Tongue (tissue), 3 donors: ENCODE measurements around the gene CSF3. TPM values are rescaled to one million over a fixed set of nuclear protein-coding genes. Genes with fewer than 3 reads are reported as not detected.

Source experiments
- DNase-seq: peaks from one replicate; pipeline ENCODE4 v3.0.0-alpha.2; 2015
- small RNA-seq: library from RNA; depleted of rRNA; stranded (forward); fragments of <200 nt; gene quantifications from one replicate; pipeline ENCODE3, GENCODE V24; 2014; ENCODE audit warnings: low replicate concordance
- total RNA-seq: library from RNA; depleted of rRNA; stranded (reverse); fragments of >200 nt; gene quantifications from one replicate; pipeline ENCODE4 v1.2.3, GENCODE V29; 2014

Gene CSF3
- total RNA-seq, 1 donor from 2014 or later: not detected

GRCh38 chr17:40062329-40063186, 47.3 kb downstream of the CSF3 start, which contains the start of gene THRA:
THRA (plus strand) TSS chr17:40062965; CDS start chr17:40074489, 11,524 bp downstream.
- DNase-seq: peak; percentile 85

DNA sequence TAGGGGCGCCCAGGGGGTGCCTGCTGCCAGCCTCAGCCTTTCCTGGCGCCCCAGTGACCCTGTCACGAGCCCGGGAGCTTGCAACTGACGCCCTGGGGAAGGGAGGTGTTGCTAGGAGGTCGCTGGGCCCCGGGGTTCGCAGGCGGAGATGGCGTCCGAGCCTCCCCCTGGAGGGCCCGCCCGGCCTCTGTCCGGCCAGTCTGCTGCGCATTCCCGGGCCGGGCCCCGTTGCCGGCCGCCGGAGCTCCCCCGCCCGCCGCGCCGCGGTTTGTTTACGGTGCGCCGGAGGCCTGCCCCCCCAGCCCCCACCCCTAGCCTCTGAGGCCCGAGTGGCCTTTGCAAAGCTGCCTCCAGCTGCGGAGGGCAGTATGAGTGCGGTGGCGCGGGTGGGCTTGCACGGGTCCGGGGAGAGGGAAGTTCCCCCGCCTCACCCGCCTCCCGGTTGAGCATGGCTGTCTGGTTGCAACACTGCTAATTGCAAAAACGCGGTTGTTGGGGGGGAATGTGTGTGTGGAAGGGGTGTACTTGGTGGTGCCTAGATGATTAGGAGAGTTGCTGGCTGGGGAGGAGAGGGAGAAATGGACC, 48.0 kb downstream of the CSF3 start:
- peak; percentile 40 for DNase-seq

- peak; percentile 15 for DNase-seq
Observed at GRCh38 chr17:40063901-40064531, 48.8 kb downstream of the CSF3 start.

DNA sequence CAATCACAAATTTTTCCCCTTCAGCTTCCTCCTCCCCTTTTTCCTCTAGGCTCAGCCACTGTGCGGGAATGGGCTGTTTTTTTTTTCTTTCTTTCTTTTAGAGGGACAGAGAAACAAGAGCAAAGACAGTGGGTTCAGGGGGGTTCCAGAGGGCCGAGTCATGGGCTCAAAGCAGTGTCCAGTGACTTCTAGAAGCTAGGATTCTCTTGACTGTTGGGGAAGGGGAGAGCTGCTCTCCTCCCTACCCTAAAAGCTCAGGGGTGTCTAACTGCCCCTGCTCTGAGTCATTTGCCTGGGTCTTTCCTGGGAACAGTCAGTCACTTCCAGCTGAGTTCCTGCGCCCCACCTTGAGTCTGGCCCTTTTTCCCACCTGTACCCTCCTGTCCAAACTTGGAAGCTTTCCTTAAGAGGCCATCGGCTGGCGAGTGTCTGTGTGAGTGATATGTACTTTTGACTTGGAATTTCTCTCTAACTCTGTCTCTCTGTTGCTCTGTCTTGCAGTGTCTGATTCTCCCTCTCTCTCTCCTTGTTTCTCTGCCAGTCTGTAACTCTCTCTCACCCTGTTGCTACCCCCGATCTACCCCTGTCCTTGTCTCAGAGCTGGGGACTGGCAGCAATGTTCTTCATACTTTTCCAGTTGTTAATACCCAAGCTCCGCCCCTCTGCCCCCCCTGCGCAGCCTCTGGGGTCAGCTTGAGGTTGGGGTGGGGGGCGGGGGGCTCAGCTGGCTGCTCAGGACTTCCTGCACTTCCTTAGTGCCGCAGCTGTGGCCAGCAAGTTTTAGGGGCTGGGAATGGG, 49.9 kb downstream of the CSF3 start:
- DNase-seq: peak; percentile 83

DNA sequence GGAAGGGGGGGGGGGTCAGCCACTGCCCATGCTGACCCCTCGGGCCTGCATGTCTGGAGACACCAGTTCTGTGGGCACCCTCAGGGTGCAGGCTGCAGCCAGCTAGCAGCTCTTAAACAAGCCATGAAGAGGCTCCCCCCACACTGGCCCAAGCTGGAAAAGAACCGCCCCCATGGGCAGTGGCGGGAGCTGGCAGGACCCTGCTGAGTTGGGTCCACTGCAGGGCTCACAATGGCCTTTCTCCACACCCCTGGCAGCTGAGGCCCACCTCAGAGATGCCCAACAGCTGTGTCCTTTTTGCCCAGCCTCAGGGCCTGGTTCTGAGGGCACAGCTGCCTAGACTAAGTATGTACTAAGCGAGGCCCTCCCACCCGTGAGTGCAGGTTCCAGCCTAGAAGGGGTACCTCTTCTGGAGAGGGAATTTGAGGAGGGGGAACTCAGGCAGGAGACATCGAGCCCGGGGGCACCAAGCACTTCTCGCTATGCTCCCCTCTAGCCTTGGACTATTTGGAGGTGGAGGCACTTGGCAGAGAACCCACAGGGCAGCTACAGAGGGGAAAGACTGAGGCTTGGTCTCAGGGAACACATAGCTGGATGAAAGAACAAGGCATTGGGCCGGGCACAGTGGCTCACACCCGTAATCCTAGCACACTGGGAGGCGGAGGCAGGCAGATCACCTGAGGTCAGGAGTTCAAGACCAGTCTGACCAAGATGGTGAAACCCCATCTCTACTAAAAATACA, 50.7 kb downstream of the CSF3 start:
- DNase-seq: peak; percentile 54

Small RNA genes lying within 50 kb of the gene (small RNA-seq; reads per million reads assigned to genes)
- gene SNORD124: 653 reads per million, percentile 98 among the genes with 10 or more reads in this experiment

Other genes with a start within 250 kb of the CSF3 start
- 0.51 TPM for gene IKZF3, start 151.1 kb upstream of the CSF3 start, total RNA-seq
- not detected for gene ZPBP2, start 147.2 kb upstream of the CSF3 start, total RNA-seq
- 8.2 TPM for gene GSDMB, start 96.8 kb upstream of the CSF3 start, total RNA-seq
- gene ORMDL3, start 87.8 kb upstream of the CSF3 start, total RNA-seq: 38.1 TPM
- not detected for gene LRRC3C, start 87.7 kb upstream of the CSF3 start, total RNA-seq
- gene GSDMA, start 52.4 kb upstream of the CSF3 start, total RNA-seq: not detected
- 65.9 TPM for gene PSMD3, start 34.6 kb upstream of the CSF3 start, total RNA-seq
- gene MED24, start 39.0 kb downstream of the CSF3 start, total RNA-seq: 66.0 TPM
- 63.7 TPM for gene THRA, start 47.5 kb downstream of the CSF3 start, total RNA-seq
- 2.4 TPM for gene NR1D1, start 85.1 kb downstream of the CSF3 start, total RNA-seq
- 70.4 TPM for gene MSL1, start 106.5 kb downstream of the CSF3 start, total RNA-seq
- gene CASC3, start 125.1 kb downstream of the CSF3 start, total RNA-seq: 47.2 TPM
- gene RAPGEFL1, start 162.0 kb downstream of the CSF3 start, total RNA-seq: 48.0 TPM
- 6.9 TPM for gene WIPF2, start 203.9 kb downstream of the CSF3 start, total RNA-seq